Right lung (tissue), 5 donors: ENCODE measurements around the gene SMARCA2. TPM values are rescaled to one million over a fixed set of nuclear protein-coding genes. Genes with fewer than 3 reads are reported as not detected.

Experiments used
- DNase-seq, 2 donors: peaks; one replicate each; pipeline ENCODE4 v3.0.0-alpha.2; 2013
- polyA plus RNA-seq, 5 donors: library from polyadenylated mRNA; unstranded; fragments of 120-200 nt; gene quantifications; one replicate each; pipeline versions ENCODE4 v1.2.1 to v1.2.3, GENCODE V29; 2013; ENCODE audit warnings: inconsistent platforms in 1 of 5, low replicate concordance in 1 of 5; ENCODE audit not compliant: insufficient read length in 5 of 5, insufficient read depth in 1 of 5

SMARCA2 gene
- polyA plus RNA-seq, 5 donors: 115 to 205 (median 152) TPM

DNA sequence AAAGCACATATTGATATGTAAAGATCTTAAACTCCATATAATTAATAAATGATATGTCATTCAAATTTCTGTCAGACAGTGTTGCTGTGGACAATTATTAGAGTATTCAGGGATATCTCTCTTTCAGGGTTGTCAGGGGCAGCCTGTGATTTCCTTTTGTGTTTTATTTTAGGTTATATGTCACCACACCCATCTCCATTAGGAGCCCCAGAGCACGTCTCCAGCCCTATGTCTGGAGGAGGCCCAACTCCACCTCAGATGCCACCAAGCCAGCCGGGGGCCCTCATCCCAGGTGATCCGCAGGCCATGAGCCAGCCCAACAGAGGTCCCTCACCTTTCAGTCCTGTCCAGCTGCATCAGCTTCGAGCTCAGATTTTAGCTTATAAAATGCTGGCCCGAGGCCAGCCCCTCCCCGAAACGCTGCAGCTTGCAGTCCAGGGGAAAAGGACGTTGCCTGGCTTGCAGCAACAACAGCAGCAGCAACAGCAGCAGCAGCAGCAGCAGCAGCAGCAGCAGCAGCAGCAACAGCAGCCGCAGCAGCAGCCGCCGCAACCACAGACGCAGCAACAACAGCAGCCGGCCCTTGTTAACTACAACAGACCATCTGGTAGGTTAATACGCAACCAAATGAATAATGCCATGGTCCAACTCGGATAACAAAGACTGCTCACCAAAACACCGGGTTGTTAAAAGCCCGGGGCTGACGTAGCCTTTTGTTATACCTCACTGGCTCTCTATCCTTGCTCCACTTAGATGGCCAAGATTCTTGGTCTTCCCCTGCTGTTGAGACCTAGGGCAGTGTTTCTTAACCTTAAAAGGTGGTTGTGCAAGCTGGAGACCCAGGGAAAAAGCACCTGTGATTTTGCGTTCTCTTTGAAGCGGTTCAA lies 24.4 kb downstream of the SMARCA2 start:
- no peak for DNase-seq

GRCh38 chr9:2040828-2041227 lies 25.7 kb downstream of the SMARCA2 start:
- no peak for DNase-seq

- no peak for DNase-seq
Measured at GRCh38 chr9:2041736-2042135, 26.6 kb downstream of the SMARCA2 start.

GRCh38 chr9:2043243-2043642 lies 28.1 kb downstream of the SMARCA2 start:
- DNase-seq: no peak

GRCh38 chr9:2043881-2044462 lies 28.8 kb downstream of the SMARCA2 start:
- no peak for DNase-seq

DNA sequence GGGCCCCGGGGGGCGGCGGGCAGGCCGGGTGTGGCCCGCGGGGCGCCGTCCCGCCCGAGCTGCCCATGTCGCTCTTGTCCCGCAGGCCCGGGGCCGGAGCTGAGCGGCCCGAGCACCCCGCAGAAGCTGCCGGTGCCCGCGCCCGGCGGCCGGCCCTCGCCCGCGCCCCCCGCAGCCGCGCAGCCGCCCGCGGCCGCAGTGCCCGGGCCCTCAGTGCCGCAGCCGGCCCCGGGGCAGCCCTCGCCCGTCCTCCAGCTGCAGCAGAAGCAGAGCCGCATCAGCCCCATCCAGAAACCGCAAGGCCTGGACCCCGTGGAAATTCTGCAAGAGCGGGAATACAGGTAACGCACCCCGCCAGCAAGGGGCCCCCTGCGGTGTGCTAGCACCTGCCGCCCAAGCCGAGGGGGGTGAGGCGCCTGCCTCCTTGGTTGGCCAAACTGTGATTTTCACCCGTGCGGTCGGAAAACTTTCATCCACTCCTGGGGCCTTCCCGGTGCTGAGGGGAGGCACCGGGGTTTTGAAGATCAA lies 32.1 kb downstream of the SMARCA2 start:
- no peak for DNase-seq

DNA sequence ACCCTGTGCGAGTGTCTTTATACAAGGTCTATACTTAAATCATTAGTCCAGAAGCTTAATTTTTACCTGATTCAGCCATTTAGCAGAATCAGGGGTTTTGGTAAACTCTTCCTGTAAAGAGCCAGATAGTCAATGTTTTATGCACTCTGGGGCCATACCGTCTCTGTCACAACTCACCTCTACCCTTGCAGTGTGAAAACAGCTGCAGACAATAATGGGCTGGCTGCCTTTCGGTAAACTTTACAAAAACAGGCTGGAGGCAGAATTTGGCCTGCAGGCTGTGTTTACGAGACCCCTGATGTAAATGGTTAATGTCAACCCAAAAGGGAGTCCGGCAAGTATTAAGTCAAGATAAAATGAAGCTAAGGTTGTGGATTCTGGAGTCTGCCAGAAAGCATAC lies 32.8 kb downstream of the SMARCA2 start:
- no peak for DNase-seq

DNA sequence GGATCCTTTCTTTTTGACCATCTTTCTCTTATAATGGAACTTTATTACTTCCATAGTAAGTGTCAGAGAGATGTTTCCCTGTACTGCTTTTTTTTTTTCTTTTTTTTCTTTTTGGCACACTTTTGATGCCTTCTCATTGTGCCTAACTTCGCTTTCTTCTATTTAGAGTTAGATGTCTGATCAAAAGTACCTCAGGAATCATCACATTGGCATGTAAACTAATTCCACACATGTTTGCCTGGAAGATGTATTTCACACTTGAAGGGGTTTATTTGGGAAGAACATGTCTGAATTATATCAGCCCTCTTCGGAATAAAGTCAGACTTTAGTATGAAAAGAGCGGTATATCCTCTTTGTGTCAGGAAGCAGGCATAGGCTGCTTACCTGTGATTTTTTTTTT lies 35.1 kb downstream of the SMARCA2 start:
- DNase-seq: no peak

DNA sequence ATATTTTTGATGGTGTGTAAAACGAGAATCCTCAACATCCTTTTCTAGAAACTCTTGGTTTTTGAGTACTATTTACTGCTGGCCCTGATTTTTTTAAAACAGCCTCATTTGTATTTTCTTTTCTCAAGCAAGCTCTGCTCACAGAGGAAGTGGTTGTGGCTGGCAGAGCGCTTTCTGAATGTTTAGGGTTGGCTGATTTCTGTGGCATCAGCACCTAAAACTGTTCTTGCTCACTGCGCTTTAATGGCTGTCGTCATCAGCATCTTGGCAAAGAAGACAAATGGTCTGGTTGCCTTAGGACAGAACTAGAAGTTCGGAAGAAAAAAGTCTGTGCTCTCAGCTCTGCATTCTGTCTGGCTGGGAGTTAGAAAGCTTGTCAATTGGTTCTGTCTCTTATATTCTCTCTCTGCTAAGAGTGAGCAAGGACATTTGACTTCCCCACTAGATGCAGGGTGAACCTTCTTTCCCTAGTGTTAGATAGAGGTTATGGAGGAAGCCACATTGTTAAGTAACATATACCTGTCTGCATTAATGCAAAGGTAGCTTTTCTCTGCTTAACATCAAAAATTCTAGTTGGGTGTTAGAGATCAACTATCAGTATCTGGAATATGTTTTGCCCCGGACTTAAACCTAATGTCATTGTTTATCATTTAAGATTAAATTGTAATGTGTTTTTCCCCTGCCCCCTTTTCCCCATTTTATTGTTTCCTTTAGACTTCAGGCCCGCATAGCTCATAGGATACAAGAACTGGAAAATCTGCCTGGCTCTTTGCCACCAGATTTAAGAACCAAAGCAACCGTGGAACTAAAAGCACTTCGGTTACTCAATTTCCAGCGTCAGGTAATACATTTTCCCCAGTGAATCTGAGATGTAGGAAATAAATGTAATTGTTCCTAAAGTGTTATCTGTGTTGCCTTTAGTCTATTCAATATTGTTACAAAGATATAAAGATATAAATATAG lies 39.0 kb downstream of the SMARCA2 start:
- no peak for DNase-seq

GRCh38 chr9:2055203-2055658 lies 40.1 kb downstream of the SMARCA2 start:
- no peak for DNase-seq

- no peak for DNase-seq
Measured at GRCh38 chr9:2059274-2059929, 44.3 kb downstream of the SMARCA2 start.

- DNase-seq: no peak
Measured at GRCh38 chr9:2060424-2060823, 45.3 kb downstream of the SMARCA2 start.

- DNase-seq: no peak
Measured at GRCh38 chr9:2065704-2066103, 50.6 kb downstream of the SMARCA2 start.

DNA sequence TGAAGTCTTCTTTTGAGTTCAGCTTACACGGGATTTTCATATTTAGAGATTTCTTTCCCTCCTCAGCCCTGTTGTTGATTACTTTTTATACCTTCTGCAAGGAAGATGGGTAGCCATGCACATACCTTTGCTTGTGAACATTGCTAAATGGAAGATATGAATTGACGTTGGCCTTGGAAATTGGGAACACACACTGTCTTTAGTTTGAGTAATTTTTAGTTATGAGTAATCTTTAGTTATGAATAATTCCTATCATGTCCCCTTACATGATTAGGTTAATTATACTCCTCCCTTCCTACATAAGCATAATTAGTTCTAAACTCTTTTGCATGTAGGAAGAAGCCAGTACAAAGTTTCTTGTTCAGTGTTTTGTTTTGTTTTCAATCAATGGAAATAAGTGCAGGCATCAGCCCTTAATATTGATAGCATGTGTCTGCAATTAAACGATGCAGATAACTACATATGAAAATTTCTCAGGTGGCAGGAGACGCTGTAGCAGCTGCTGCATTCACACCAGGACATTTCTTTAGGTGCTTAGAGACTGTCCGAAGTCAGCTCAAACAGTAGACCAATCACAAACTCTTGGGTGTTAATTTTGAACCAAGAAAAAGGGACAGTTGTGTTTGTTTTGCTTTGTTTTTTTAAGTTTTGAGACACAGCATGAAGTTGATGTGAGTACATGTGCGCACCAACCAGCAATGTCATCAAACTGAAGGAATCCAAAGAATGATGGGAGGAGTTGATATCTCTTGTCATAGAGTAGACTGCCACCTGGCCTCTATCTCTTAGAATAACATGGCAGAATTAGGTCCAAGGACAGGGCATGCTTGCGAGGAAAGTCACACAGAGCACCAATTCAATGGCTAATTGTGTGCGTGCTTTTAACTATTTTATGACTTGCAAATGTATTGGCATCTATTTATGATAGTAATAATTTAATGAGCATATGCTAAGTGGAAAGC lies 51.4 kb downstream of the SMARCA2 start:
- no peak for DNase-seq

DNA sequence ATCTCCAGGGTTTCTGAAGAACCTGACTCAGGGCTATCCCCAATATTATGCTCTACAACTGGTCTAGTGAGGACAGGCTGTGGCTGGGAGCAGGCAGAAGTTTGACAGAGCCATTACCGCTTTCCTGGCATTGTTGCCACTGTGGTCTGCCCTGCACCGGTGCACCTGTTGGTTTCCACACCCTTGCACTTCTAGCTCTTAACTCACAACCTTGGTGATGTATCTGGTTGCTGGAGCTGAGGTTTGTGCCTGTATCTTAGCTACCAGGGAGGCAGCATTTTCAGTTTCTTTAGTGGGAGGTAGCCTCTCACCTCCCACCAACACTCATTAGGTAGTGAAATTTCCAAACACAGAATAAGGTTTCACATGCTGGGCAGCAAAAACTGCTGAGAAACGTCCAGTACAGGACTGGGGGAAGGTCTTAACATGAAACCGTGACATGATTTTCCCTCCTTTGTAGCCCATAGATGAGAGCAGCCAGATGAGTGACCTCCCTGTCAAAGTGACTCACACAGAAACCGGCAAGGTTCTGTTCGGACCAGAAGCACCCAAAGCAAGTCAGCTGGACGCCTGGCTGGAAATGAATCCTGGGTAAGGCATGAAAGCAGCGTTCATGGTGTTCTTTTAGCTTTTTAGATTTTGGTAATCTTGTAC lies 57.7 kb downstream of the SMARCA2 start:
- DNase-seq: no peak

GRCh38 chr9:2082772-2083171 lies 67.6 kb downstream of the SMARCA2 start:
- no peak for DNase-seq

GRCh38 chr9:2083479-2083878 lies 68.3 kb downstream of the SMARCA2 start:
- no peak for DNase-seq

GRCh38 chr9:2085716-2086115 lies 70.6 kb downstream of the SMARCA2 start:
- DNase-seq: no peak

DNA sequence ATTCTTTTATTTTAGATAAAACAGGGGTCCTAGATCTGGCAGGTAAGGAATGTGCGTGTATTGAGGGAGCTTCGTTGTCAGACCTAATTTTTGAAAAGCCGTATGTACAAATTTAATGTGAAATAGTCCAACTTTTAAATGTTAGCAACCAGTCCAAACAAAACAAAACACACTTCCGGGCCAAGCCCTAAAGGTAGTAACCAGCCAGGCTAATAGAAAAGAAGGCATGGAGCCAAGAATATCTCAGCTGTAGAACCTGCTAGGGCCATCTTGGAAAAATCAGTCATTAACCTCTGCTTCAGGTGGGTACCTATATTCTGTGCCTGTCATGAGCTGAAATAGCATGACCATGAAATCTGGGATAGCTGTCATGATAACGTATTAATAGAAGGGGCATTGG lies 71.0 kb downstream of the SMARCA2 start:
- DNase-seq: no peak

- no peak for DNase-seq
Measured at GRCh38 chr9:2086971-2087370, 71.8 kb downstream of the SMARCA2 start.
